ENCODE data around the gene BCAS2.
A peak's percentile ranks its signal among the peaks of the same experiment; 100 is the strongest.

BCAS2 gene

DNA sequence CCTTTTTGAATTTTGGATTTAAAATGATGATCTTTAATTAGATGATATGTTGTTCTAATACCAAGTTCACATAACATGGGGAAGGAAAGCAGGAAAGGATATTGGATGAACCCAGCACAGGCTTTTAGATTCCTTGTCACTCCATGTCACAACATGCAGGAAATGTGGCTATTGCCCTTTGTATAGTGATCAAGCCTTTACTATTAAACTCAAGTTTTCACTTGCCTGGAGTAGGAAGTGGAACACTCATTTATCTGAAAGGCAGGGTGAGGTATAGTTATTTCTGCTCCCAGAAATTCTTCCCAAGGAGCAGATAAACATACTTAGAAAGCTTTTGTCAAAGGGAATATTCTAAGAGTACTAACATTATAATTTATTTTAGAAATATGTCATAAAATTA lies 37.2 kb upstream of the BCAS2 start:
- no peak overlapping the region for H2AK5ac ChIP-seq (ENCODE audit: low read length, severe bottlenecking)

DNA sequence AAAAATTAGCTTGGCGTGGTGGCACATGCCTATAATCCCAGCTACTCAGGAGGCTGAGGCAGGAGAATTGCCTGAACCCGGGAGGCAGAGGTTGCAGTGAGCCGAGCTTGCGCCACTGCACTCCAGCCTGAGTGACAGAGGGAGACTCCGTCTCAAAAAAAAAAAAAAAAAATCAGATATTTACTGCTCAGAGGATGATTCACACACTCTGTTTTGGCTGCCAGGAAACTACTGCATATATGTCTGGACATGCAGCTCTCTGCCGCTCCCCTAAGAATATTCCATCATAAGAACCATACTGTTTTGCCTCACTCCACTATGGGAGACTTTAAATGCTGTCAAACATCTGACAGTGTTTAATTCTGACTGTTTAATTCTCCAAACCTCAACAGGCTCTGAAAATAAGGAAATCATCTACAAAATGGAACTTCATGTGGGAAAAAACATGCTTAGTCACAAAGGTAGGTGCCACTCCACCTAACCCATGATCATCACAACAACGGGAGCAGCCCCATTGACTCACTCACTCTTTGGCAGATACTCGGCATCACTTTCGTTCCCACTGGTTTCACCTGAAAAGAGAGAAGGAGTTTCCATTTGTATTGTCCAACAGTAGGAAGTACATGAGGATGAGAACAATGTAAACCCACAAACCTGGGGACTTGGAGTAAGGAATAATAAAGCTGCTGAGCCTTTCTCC lies 29.3 kb upstream of the BCAS2 start:
- H3K36me3 ChIP-seq (ENCODE audit: control insufficient read depth in 1 of 2, insufficient read depth in 2 of 2, low read depth in 1 of 2, low read length in 2 of 2), result peaks cover 0 to 31% of the 10 kb centered on the region in 2 experiments
- no peak overlapping the region for H3K23ac ChIP-seq (ENCODE audit: low read length in 2 of 2)
- H4K8ac ChIP-seq (ENCODE audit: low read length), result no peak overlapping the region
- H2AFZ ChIP-seq (ENCODE audit: low read depth, low read length), result no peak overlapping the region
- no peak overlapping the region for H3K4me2 ChIP-seq (ENCODE audit: low read length, poor library complexity, severe bottlenecking)
- no peaks in the 10 kb centered on the region for H3K4me1 ChIP-seq (ENCODE audit: control insufficient read depth, insufficient read depth, low read depth, low read length)
- no peaks in the 10 kb centered on the region for H3K9me3 ChIP-seq (ENCODE audit: control insufficient read depth, low read length)
- DNase-seq, result peak; percentile 27
- 90% methylated on average over 6 of the region's 9 CpGs for WGBS
- no peak overlapping the region for H3K4me3 ChIP-seq (ENCODE audit: insufficient read depth in 1 of 2, low read depth in 1 of 2, low read length in 2 of 2)
- H2BK120ac ChIP-seq (ENCODE audit: low read depth, low read length), result no peak overlapping the region
- no peak overlapping the region for H3K14ac ChIP-seq (ENCODE audit: low read length in 2 of 2)
- H4K91ac ChIP-seq (ENCODE audit: low read length), result no peak overlapping the region
- no peaks in the 10 kb centered on the region for H3K27me3 ChIP-seq (ENCODE audit: control insufficient read depth in 1 of 2, insufficient read depth in 1 of 2, low read length in 2 of 2)
- no peak overlapping the region for H3K18ac ChIP-seq (ENCODE audit: low read depth in 1 of 2, low read length in 2 of 2)
- H2AK5ac ChIP-seq (ENCODE audit: low read length, severe bottlenecking), result no peak overlapping the region
- H3K27ac ChIP-seq (ENCODE audit: low read length, poor library complexity, severe bottlenecking), result no peak overlapping the region
- no peak overlapping the region for H2BK5ac ChIP-seq (ENCODE audit: low read depth, low read length, poor library complexity, severe bottlenecking)
- no peak overlapping the region for H2BK12ac ChIP-seq (ENCODE audit: low read length in 2 of 2)
- no peak overlapping the region for H3K9ac ChIP-seq (ENCODE audit: low read length)
- no peak overlapping the region for H3K4ac ChIP-seq (ENCODE audit: low read depth in 1 of 2, low read length in 2 of 2)
- H3K79me1 ChIP-seq (replicated peaks; ENCODE audit: low read length, poor library complexity, severe bottlenecking), result no peaks in the 10 kb centered on the region
- H2BK15ac ChIP-seq (ENCODE audit: low read depth, poor library complexity, severe bottlenecking), result no peak overlapping the region

More for the DNA sequence above, 37.2 kb upstream of the BCAS2 start:
- H2BK120ac ChIP-seq (ENCODE audit: low read depth, low read length), result no peak overlapping the region
- no peaks in the 10 kb centered on the region for H3K27me3 ChIP-seq (ENCODE audit: control insufficient read depth in 1 of 2, insufficient read depth in 1 of 2, low read length in 2 of 2)
- no peak overlapping the region for H2BK12ac ChIP-seq (ENCODE audit: low read length in 2 of 2)
- no peak overlapping the region for H2BK5ac ChIP-seq (ENCODE audit: low read depth, low read length, poor library complexity, severe bottlenecking)
- H4K91ac ChIP-seq (ENCODE audit: low read length), result no peak overlapping the region
- H3K18ac ChIP-seq (ENCODE audit: low read depth in 1 of 2, low read length in 2 of 2), result no peak overlapping the region
- no peaks in the 10 kb centered on the region for H3K79me1 ChIP-seq (replicated peaks; ENCODE audit: low read length, poor library complexity, severe bottlenecking)
- no peak overlapping the region for H3K23ac ChIP-seq (ENCODE audit: low read length in 2 of 2)
- no peak for DNase-seq
- no peak overlapping the region for H3K14ac ChIP-seq (ENCODE audit: low read length in 2 of 2)
- no peak overlapping the region for H3K4me2 ChIP-seq (ENCODE audit: low read length, poor library complexity, severe bottlenecking)
- no peak overlapping the region for H3K27ac ChIP-seq (ENCODE audit: low read length, poor library complexity, severe bottlenecking)
- H4K8ac ChIP-seq (ENCODE audit: low read length), result no peak overlapping the region
- H3K9me3 ChIP-seq (ENCODE audit: control insufficient read depth, low read length), result no peaks in the 10 kb centered on the region
- no peak overlapping the region for H3K4ac ChIP-seq (ENCODE audit: low read depth in 1 of 2, low read length in 2 of 2)
- H2BK15ac ChIP-seq (ENCODE audit: low read depth, poor library complexity, severe bottlenecking), result no peak overlapping the region
- H2AFZ ChIP-seq (ENCODE audit: low read depth, low read length), result no peak overlapping the region
- H3K9ac ChIP-seq (ENCODE audit: low read length), result no peak overlapping the region
- no peak overlapping the region for H3K4me3 ChIP-seq (ENCODE audit: insufficient read depth in 1 of 2, low read depth in 1 of 2, low read length in 2 of 2)
- peaks cover 0 to 31% of the 10 kb centered on the region in 2 experiments for H3K36me3 ChIP-seq (ENCODE audit: control insufficient read depth in 1 of 2, insufficient read depth in 2 of 2, low read depth in 1 of 2, low read length in 2 of 2)
- no peaks in the 10 kb centered on the region for H3K4me1 ChIP-seq (ENCODE audit: control insufficient read depth, insufficient read depth, low read depth, low read length)

DNA sequence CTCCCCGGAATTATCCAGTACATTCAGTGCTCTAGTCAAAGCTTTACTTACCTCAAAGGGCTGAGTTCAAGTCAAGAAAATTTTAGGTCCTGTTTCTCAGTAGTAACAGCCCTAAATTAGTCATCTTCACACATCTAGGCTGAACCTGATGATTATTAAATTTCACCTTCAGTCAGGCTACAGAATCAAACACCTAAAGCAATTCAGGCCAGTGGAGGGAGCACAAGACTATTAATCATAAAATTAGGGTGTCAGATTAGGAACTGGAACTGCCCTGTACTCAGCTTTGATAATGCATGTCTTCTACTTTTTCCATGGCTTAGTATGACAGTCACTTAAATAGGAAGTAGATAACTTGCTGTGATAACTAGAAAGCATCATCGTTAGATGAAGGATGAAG lies 28.4 kb upstream of the BCAS2 start:
- WGBS, result 94% methylated on average over 1 of the region's 2 CpGs
- Histone ChIP-seq H3K9me3 (ENCODE audit: control insufficient read depth, low read length) (no peaks in the 10 kb centered on the region), H3K9ac (ENCODE audit: low read length) (no peak overlapping the region), H3K4me1 (ENCODE audit: control insufficient read depth, insufficient read depth, low read depth, low read length) (no peaks in the 10 kb centered on the region), H2BK12ac (ENCODE audit: low read length in 2 of 2) (no peak overlapping the region), H3K36me3 (ENCODE audit: control insufficient read depth in 1 of 2, insufficient read depth in 2 of 2, low read depth in 1 of 2, low read length in 2 of 2) (peaks cover 0 to 39% of the 10 kb centered on the region in 2 experiments), H3K23ac (ENCODE audit: low read length in 2 of 2) (no peak overlapping the region), H2AK5ac (ENCODE audit: low read length, severe bottlenecking) (no peak overlapping the region), H3K79me1 (replicated peaks; ENCODE audit: low read length, poor library complexity, severe bottlenecking) (no peaks in the 10 kb centered on the region), H2BK120ac (ENCODE audit: low read depth, low read length) (no peak overlapping the region), H3K27ac (ENCODE audit: low read length, poor library complexity, severe bottlenecking) (no peak overlapping the region), H3K4me2 (ENCODE audit: low read length, poor library complexity, severe bottlenecking) (no peak overlapping the region), H2AFZ (ENCODE audit: low read depth, low read length) (no peak overlapping the region), H4K91ac (ENCODE audit: low read length) (no peak overlapping the region), H3K18ac (ENCODE audit: low read depth in 1 of 2, low read length in 2 of 2) (no peak overlapping the region), H3K4ac (ENCODE audit: low read depth in 1 of 2, low read length in 2 of 2) (no peak overlapping the region), H3K27me3 (ENCODE audit: control insufficient read depth in 1 of 2, insufficient read depth in 1 of 2, low read length in 2 of 2) (no peaks in the 10 kb centered on the region), H4K8ac (ENCODE audit: low read length) (no peak overlapping the region), H3K14ac (ENCODE audit: low read length in 2 of 2) (no peak overlapping the region), H2BK5ac (ENCODE audit: low read depth, low read length, poor library complexity, severe bottlenecking) (no peak overlapping the region), H3K4me3 (ENCODE audit: insufficient read depth in 1 of 2, low read depth in 1 of 2, low read length in 2 of 2) (no peak overlapping the region), H2BK15ac (ENCODE audit: low read depth, poor library complexity, severe bottlenecking) (no peak overlapping the region)
- no peak for DNase-seq

DNA sequence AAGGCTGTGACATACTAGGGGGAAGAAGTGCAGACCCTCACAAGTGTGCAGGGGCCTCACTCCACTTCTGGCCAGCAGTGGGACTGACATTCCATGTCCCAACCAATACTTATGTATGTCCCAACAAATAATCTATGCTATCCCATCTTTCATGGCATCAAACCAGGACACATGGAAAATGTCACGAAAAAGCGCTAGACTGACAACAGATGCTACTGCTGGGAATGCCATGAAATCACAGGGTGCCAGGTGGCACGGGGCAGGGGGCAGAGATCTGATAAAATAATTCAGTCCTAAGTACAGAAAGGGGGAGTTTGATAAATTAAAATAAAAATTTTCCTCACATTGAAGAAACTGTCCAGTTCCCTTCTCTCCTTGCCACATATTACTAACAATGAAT lies 27.6 kb upstream of the BCAS2 start:
- no peak for DNase-seq
- Histone ChIP-seq H3K27me3 (ENCODE audit: control insufficient read depth in 1 of 2, insufficient read depth in 1 of 2, low read length in 2 of 2) (no peaks in the 10 kb centered on the region), H3K18ac (ENCODE audit: low read depth in 1 of 2, low read length in 2 of 2) (no peak overlapping the region), H3K27ac (ENCODE audit: low read length, poor library complexity, severe bottlenecking) (no peak overlapping the region), H2AK5ac (ENCODE audit: low read length, severe bottlenecking) (no peak overlapping the region), H3K23ac (ENCODE audit: low read length in 2 of 2) (no peak overlapping the region), H3K14ac (ENCODE audit: low read length in 2 of 2) (no peak overlapping the region), H4K91ac (ENCODE audit: low read length) (no peak overlapping the region), H2AFZ (ENCODE audit: low read depth, low read length) (no peak overlapping the region), H2BK15ac (ENCODE audit: low read depth, poor library complexity, severe bottlenecking) (no peak overlapping the region), H4K8ac (ENCODE audit: low read length) (no peak overlapping the region), H2BK12ac (ENCODE audit: low read length in 2 of 2) (no peak overlapping the region), H3K79me1 (replicated peaks; ENCODE audit: low read length, poor library complexity, severe bottlenecking) (no peaks in the 10 kb centered on the region), H3K4ac (ENCODE audit: low read depth in 1 of 2, low read length in 2 of 2) (no peak overlapping the region), H3K36me3 (ENCODE audit: control insufficient read depth in 1 of 2, insufficient read depth in 2 of 2, low read depth in 1 of 2, low read length in 2 of 2) (peaks cover 0 to 41% of the 10 kb centered on the region in 2 experiments), H3K4me3 (ENCODE audit: insufficient read depth in 1 of 2, low read depth in 1 of 2, low read length in 2 of 2) (no peak overlapping the region), H3K4me2 (ENCODE audit: low read length, poor library complexity, severe bottlenecking) (no peak overlapping the region), H3K9ac (ENCODE audit: low read length) (no peak overlapping the region), H2BK5ac (ENCODE audit: low read depth, low read length, poor library complexity, severe bottlenecking) (no peak overlapping the region), H3K4me1 (ENCODE audit: control insufficient read depth, insufficient read depth, low read depth, low read length) (no peaks in the 10 kb centered on the region), H3K9me3 (ENCODE audit: control insufficient read depth, low read length) (no peaks in the 10 kb centered on the region), H2BK120ac (ENCODE audit: low read depth, low read length) (no peak overlapping the region)
- 100% methylated on average over 2 of the region's 3 CpGs for WGBS

Measured in mesenchymal stem cell (in vitro differentiated cells and primary cell).